GM21528 (cell line): ENCODE results near the gene ALKBH2.
A peak's percentile ranks its signal among the peaks of the same experiment; 100 is the strongest.

Source experiments
- ATAC-seq: cut with Tn5 transposase; IDR thresholded peaks from one replicate; pipeline ENCODE4 v1.9.1; 2021; ENCODE audit warnings: mild to moderate bottlenecking, moderate library complexity; ENCODE audit not compliant: unreplicated experiment, low FRiP score

ALKBH2 gene

GRCh38 chr12:109115404-109115757, 22.1 kb upstream of the ALKBH2 start:
- ATAC-seq = no peak

GRCh38 chr12:109114644-109115043, 21.4 kb upstream of the ALKBH2 start:
- ATAC-seq = no peak

- no peak for ATAC-seq
Observed at GRCh38 chr12:109113661-109114321, 20.5 kb upstream of the ALKBH2 start.

- ATAC-seq = no peak
Observed at GRCh38 chr12:109112720-109113465, 19.6 kb upstream of the ALKBH2 start.

- ATAC-seq = no peak
Observed at GRCh38 chr12:109110988-109111495, 17.8 kb upstream of the ALKBH2 start.

- ATAC-seq = no peak
Observed at GRCh38 chr12:109109746-109110350, 16.6 kb upstream of the ALKBH2 start.

GRCh38 chr12:109105176-109105575, 11.9 kb upstream of the ALKBH2 start:
- ATAC-seq = no peak

- no peak for ATAC-seq
Observed at GRCh38 chr12:109102491-109102890, 9.2 kb upstream of the ALKBH2 start.

GRCh38 chr12:109100741-109101140, 7.5 kb upstream of the ALKBH2 start:
- no peak for ATAC-seq

- ATAC-seq = no peak
Observed at GRCh38 chr12:109099431-109100020, 6.3 kb upstream of the ALKBH2 start.

GRCh38 chr12:109098651-109099050, 5.4 kb upstream of the ALKBH2 start:
- ATAC-seq = peak; percentile 1

- ATAC-seq = peak; percentile 31
Observed at GRCh38 chr12:109098183-109098604, 4.9 kb upstream of the ALKBH2 start.

- peak; percentile 89 for ATAC-seq
Observed at GRCh38 chr12:109097435-109098182, 4.3 kb upstream of the ALKBH2 start, which contains the start of gene UNG. Gene UNG, plus strand, starts transcription at chr12:109097597. Its CDS starts 83 bp downstream, at chr12:109097680.

- ATAC-seq = no peak
Observed at GRCh38 chr12:109097140-109097434, 3.8 kb upstream of the ALKBH2 start.

- ATAC-seq = no peak
Observed at GRCh38 chr12:109092497-109093021, 713 bp downstream of the ALKBH2 start.

- ATAC-seq = no peak
Observed at GRCh38 chr12:109089683-109090082, 3.6 kb downstream of the ALKBH2 start.

- no peak for ATAC-seq
Observed at GRCh38 chr12:109088818-109089217, 4.5 kb downstream of the ALKBH2 start.

GRCh38 chr12:109087250-109087649, 6.0 kb downstream of the ALKBH2 start:
- no peak for ATAC-seq

GRCh38 chr12:109085590-109085989, 7.7 kb downstream of the ALKBH2 start:
- ATAC-seq = no peak

- no peak for ATAC-seq
Observed at GRCh38 chr12:109084425-109084824, 8.8 kb downstream of the ALKBH2 start.
